D721Med (cell line): Measurements from ENCODE around the gene LRRC28.

ENCODE experiments used
- DNase-seq: peaks from one replicate; pipeline ENCODE4 v3.0.0; 2011; ENCODE audit warnings: low spot score; ENCODE audit not compliant: insufficient read length
- FAIRE-seq: peaks from 2 replicates; lab custom pipeline; 2011; peaks lifted over from hg19 to GRCh38; lab: Jason Lieb, UNC
- CTCF ChIP-seq: IDR thresholded peaks from 2 replicates; pipeline ENCODE4 v1.5.1; 2012; ENCODE audit warnings: mild to moderate bottlenecking, control low read depth; ENCODE audit not compliant: insufficient read depth; ENCODE audit errors: missing control alignments

LRRC28 gene

DNA sequence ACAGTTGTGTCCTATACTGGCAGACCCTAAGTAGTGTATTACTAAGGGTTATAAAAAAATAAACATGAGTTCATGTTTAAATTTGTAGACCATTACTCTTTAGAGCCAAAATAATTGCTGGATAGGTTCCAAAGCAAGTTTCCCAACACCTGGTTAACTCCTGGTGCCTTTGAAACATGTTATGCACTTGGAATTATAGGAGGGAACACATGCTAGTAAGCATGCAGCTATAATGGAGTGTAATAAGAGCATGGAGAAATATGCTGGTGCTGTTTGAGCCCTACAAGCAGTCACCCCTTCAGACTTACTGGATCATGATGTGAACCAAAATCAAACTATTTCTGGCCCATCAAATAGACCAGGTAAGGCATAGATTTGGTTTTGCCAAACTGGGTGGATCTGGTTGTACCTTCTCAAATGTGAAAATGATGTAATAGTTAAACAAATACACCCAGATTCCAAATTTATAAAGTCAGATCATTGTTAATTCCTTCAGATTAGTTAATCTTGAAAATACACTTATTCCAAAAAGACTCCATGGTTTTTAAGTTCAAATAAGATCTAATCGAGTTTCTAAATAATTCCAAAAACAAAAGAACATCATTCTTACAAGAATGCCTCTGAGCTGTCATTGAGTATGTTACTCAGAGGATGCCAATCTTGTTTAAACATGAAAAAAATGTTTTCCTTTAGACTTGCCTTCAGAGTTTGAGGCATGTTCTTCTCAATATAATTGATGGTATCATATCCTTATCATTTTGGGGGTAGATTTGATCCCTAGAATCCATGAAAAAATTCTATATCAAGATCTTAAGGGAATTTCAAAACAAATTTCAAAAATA, 69.3 kb downstream of the LRRC28 start:
- no peak for FAIRE-seq
- no peak for TF ChIP-seq CTCF

DNA sequence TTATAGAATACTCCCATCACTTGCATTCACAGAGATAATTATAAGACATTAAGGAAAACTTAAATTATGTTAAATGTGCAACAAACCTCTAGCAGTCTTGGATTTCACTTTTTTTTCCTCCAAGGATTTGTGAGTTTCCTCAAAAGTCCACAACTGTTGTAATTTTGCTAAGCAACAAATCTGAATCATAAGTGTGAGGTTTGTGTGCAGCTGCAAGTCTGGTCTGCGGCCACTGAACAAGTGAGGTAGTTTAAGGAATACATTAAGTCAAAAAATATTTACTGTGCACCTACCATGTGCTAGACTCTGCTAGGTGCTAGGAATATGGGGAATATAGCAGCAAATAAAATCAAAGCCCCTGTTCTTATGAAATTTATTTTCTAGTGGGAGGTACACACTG, 70.2 kb downstream of the LRRC28 start:
- FAIRE-seq (no peak), DNase-seq (no peak)
- TF ChIP-seq CTCF = no peak

More for the DNA sequence above, 69.3 kb downstream of the LRRC28 start:
- DNase-seq = no peak

DNA sequence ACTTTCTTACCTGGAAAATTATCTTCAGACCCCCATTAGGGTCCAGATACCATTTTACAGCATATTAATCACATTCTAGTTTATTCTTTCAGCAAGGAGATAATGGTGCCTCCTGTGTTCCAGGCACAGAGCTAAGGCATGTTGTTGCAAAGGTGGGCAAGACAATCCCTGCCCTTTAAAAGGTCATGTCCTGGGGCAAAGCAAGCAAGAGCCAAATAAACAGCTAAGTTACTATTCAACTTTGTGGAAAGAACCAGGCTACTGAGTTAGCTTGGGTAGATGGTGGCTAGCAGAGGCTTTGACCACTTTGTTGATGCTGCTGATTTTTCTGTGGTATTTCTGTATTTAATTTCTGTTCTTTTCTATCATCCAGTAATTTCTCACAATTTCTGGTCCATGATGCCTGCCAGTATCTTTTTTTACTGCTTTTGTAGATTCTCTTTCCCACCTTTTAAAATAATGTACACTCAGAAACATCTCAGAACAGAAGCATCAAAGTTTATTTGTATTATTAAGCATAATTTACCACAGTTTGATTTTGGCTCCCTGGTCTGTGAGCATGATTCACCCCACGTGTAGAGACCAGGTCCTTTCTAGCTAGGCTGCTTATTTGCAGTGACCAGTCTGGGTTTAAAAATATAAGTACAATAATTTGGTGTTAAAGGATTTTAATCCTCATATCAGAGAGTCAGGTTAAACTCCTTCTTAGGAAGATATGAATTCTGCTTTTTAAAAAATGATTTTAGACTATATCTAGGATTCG, 71.5 kb downstream of the LRRC28 start:
- DNase-seq = no peak
- TF ChIP-seq CTCF = no peak
- FAIRE-seq = no peak

GRCh38 chr15:99324082-99324620, 72.9 kb downstream of the LRRC28 start:
- DNase-seq (no peak), FAIRE-seq (no peak)
- TF ChIP-seq CTCF = no peak

DNA sequence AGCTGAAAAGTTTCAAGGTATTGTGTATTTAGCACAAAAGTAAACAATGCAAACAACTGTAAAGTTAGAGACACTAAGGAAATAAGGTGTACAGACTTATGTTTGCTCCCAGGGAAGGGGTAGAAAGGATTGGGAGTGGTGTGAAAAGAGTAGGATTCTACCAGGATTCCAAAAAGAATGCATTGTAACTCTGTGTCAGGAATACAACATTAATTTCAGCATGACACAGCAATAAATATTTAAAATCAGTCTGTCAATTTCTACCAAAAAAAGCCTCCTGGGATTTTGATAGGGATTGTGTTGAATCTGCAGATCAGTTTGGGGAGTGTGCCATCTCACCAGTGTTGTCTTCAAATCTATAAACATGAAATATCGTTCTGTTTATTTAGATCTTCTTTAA, 73.4 kb downstream of the LRRC28 start:
- DNase-seq = no peak
- TF ChIP-seq CTCF = no peak
- FAIRE-seq = no peak

DNA sequence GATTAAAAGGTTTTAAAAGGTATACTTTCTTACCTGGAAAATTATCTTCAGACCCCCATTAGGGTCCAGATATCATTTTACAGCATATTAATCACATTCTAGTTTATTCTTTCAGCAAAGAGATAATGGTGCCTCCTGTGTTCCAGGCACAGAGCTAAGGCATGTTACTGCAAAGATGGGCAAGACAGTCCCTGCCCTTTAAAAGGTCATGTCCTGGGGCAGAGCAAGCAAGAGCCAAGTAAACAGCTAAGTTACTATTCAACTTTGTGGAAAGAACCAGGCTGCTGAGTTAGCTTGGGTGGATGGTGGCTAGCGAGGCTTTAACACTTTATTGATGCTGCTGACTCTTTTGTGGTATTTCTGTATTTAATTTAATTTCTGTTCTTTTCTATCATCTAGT, 75.0 kb downstream of the LRRC28 start:
- no peak for DNase-seq
- TF ChIP-seq CTCF = no peak
- FAIRE-seq = no peak
